Effector CD8-positive, alpha-beta T cell (primary cell): ENCODE data around the gene TMEM266.

ENCODE experiments used
- DNase-seq: peaks from one replicate; lab custom pipeline; 2025; lab: John Stamatoyannopoulos, UW

Gene TMEM266

GRCh38 chr15:76201536-76202255, 141.9 kb downstream of the TMEM266 start:
- DNase-seq: no peak

GRCh38 chr15:76203346-76204108, 143.7 kb downstream of the TMEM266 start:
- DNase-seq: no peak

GRCh38 chr15:76204109-76204845, 144.5 kb downstream of the TMEM266 start:
- no peak for DNase-seq

DNA sequence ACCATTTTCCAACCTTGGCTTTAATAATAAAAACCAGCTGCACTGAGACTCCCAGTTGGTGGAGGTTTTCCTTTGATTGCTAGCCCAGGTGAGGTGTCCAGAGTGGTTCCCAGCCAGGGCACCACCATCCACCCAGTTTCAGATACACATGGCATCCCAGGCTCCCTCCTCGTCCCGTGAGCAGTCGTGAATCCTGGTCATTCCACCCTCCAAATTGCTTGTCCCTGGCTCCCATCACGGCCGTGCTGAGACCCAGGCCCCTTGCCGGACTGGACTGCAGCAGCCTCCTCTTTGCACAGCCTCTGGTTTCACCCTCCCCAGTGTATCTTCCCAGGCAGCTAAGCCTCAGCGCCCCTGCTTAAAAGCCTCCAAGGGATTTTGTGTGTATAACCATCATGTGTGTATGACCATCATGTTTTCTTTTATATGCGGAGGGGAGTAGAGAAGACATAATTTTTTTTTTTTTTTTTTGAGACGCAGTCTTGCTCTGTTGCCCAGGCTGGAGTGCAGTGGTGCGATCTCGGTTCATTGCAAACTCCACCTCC, 145.2 kb downstream of the TMEM266 start:
- DNase-seq: no peak

DNA sequence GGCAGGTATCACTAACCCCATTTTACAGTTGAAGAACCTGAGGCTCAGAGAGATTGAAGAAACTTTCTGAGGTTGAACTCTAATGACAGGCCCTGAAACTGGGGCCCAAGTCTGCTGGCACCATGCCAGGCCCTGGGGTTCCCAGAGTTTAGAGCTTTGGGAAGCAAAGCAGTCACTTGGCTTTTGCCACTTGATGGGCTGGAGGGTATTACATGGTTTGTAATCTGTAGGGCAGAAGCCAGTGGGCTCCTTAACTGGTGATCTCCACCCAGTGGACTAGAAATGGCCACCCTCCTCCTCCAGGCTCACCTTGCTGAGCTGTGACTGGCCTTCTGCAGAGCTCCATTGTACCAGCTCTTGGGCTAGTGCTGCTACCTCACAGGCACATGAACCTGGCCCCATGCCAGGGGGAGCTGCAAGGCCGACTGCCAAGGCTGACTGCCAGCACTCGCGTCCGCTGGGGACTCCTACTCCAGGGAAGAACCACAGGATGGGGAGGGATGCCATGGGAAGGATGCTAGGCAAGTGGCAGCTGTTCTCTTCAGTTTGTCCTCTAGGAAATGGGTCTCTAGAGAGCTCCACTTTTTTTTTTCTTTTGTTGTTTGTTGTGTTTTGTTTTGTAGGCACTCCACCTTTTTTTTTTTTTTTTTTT, 146.7 kb downstream of the TMEM266 start:
- DNase-seq: no peak

DNA sequence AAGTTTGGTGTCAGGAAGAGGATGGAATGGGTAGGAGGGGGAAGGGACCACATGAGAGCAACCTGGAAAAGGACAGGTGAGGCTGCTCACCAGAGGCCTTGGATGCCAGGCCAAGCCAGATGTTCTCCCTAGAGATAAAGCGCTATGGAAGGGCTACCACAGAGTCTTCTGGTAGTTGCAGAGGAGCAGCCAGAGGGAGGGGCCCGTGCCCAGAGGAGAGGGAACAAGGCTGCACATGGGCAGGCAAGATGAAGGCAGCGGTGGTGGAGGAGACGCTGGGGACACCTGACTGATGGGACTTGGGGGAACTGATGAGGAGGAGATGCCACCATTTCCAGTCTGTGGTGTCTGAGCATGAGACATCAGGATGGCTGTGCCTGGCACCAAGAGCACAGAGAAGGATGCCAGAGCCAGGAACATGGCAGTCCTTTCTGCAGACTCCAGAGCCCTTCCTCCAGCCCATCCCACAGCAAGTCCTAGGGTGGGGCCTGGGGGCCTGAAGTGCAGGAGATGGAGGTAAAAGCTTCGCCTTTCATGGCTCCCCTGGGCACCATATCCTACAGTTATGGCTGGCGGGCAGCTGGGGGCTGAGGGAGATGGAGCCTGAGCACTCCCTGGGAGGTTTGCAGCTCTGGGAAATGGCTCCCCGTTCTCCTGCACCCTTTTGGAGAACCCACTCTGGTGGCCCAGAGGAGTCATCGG, 148.4 kb downstream of the TMEM266 start:
- no peak for DNase-seq

- DNase-seq: no peak
Observed at GRCh38 chr15:76208786-76209424, 149.1 kb downstream of the TMEM266 start.

- no peak for DNase-seq
Observed at GRCh38 chr15:76209523-76209922, 149.7 kb downstream of the TMEM266 start.

- DNase-seq: no peak
Observed at GRCh38 chr15:76209942-76210341, 150.2 kb downstream of the TMEM266 start.

GRCh38 chr15:76215634-76216033, 155.8 kb downstream of the TMEM266 start:
- no peak for DNase-seq

DNA sequence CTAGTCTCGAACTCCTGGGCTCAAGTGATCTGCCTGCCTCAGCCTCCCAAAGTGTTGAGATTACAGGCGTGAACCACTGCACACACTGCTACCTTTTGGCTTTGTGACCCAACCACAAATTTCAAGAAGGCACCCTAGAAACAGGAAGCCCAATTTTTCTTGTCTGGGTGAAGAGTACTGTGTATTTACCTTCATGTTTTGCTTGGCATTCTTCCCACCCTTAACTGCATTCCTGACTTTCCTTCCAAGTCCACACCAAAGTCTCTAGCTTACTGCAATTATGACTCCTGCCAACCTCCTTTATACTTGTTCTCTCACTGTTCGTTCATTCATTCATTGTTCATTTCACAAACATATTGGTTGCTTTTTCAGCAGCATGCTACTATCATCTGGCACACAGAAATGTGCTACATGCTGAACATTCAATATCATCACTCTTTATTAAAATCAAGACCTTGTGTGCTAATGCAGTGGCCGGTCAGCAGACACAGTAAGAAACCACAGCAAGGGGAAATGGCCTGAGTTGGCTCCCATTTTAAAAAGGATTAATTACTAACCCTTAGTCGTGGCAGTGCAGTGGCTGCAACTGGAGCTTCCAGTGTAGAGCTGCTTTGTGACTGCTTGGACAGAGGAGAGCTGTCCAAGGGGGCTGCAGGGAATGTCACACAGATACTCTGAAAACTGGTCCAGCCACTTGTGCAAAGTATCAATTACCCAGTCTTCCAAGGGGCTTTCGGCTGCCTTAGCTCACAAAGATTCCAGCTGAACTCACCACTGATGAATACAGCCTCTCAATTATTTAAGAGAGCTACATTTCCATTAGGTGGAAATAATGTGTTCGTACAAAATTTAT, 157.5 kb downstream of the TMEM266 start:
- no peak for DNase-seq

DNA sequence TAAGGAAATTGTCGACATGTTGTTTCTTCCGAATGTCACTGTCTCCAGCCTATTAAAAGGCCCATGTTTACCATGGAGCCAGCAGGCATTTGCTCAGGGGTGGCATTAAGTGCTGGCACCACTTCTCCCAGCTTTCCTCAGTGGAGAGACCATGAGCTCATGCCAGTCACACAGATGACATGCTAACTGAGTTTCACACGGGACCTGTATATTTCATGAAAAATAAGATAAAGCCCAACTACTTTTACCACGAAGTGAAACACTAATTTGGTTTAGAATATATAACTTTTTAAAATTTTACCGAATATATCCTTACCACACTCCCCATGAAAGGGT, 158.1 kb downstream of the TMEM266 start:
- DNase-seq: no peak

DNA sequence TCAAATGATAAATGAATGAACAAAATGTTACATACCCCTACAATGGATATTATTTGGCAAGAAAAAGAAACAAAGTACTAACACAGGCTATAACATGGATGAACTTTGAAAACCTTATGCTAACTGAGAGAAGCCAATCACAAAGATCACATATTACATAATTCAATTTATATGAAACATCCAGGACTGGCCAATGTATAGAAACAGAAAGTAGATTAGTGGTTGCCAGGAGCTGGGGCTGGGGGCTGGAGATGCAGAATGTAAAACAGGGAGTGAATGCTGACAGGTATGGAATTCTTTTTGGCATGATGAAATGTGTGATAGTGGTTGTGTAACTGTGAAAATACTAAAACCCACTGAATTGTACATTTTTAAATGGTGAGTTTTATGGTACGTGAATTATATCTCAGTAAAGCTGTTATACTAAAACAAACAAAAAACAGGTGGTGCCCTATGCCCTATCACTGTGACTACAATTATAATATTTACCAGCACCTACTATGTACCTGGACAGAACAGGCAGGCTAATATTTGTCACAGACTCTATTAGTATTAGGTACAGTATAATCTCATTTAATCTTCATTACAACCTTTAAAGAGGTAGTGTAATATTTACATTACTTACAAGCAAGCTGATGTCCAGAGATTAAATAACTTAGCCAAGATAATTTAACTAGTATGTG, 161.4 kb downstream of the TMEM266 start:
- DNase-seq: no peak

- no peak for DNase-seq
Observed at GRCh38 chr15:76222159-76222558, 162.4 kb downstream of the TMEM266 start.

DNA sequence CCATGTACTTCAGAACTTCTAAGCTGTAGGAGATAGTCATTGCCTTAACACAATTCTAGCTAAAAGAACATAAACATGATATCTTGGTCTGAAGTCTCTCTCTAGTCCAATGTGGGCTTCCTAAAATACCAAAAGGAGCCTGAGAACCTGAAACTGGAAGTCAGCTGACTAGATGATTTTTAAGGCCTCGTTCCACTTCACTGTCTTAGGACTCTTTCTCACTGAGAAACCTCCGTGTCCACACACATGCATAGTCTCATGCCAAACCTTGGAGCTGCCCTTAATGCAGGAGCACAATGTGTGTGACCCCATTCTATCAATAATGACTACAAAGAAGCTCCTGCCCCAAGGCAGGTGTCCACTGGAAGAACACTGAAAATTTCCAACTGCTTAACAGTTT, 163.7 kb downstream of the TMEM266 start:
- no peak for DNase-seq

DNA sequence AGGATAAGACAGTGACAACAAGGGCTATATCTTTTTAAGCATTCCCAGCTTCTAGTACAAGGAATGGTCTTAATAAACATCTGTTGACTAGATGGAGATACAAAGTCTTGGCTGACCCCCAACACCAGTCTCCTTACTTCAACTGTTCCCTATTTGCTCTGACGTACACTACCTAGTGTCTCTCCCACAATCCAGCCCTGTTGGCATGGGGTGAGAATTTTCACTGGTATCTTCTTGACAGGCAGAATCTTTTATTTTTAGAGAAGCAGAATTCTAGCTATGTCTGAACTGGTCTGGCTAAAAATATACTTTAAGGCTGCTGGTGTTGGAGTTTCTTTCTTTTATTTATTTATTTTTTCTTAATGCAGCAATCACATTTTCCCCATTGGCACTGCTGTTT, 169.5 kb downstream of the TMEM266 start:
- no peak for DNase-seq

- DNase-seq: no peak
Observed at GRCh38 chr15:76233921-76234320, 174.1 kb downstream of the TMEM266 start.

- DNase-seq: no peak
Observed at GRCh38 chr15:76234337-76234889, 174.6 kb downstream of the TMEM266 start.

GRCh38 chr15:76235186-76235826, 175.5 kb downstream of the TMEM266 start:
- DNase-seq: no peak
